ENCODE results near the gene UBXN1.

The UBXN1 gene, protein sequence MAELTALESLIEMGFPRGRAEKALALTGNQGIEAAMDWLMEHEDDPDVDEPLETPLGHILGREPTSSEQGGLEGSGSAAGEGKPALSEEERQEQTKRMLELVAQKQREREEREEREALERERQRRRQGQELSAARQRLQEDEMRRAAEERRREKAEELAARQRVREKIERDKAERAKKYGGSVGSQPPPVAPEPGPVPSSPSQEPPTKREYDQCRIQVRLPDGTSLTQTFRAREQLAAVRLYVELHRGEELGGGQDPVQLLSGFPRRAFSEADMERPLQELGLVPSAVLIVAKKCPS

DNA sequence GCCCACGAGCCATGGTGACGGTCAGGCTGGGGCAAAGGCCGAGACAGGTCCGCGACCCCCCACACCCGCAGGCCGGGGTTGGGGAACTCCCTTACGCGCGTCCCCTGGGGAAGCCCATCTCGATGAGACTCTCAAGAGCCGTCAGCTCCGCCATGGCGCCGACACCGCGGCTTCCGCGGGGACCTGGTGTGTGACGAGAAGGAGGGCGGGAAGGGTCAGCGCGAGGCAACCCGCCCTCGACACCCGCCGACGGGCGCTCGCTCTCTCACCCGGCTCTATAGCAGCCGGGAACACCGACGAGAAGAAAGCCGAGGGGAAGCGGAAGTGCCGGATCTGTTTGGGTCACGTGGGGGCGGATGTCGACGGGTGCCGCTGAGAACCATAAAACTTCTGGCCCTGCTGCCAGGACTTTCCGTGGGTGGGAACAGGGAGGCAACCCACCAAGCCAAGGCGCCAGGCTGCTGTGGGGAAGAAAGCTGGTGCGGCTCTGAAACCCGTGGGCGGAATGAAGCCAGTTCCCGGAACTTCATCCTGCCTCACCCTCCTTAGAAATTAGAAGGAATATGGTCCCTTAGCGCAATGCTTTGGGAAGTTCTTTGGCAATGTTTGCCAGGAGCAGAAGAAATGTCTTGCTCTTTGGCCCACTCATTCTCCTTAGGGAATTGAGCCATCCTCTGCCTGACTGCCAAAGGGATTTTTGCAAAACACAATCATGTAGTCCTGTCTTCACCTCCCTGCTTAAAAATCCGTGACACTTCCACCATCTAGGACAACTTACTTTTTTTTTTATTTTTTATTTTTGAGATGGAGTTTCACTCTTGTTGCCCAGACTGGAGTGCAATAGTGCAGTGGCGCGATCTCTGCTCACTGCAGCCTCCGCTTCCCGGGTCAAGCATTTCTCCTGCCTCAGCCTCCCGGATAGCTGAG lies at the start of gene UBXN1:
TSS of gene UBXN1 (minus strand) at position 304 of the 927 bp plus-strand sequence. CDS start at position 154, 150 bp downstream.
- no peak for FAIRE-seq

GRCh38 chr11:62728171-62728988 lies 49.5 kb upstream of the UBXN1 start, which contains the start of gene TTC9C:
Gene TTC9C, plus strand, starts transcription at chr11:62728486. Its CDS starts 363 bp downstream, at chr11:62728849.
- peak; percentile 76 for FAIRE-seq

GRCh38 chr11:62727872-62728170 lies 48.9 kb upstream of the UBXN1 start:
- FAIRE-seq: peak; percentile 97

DNA sequence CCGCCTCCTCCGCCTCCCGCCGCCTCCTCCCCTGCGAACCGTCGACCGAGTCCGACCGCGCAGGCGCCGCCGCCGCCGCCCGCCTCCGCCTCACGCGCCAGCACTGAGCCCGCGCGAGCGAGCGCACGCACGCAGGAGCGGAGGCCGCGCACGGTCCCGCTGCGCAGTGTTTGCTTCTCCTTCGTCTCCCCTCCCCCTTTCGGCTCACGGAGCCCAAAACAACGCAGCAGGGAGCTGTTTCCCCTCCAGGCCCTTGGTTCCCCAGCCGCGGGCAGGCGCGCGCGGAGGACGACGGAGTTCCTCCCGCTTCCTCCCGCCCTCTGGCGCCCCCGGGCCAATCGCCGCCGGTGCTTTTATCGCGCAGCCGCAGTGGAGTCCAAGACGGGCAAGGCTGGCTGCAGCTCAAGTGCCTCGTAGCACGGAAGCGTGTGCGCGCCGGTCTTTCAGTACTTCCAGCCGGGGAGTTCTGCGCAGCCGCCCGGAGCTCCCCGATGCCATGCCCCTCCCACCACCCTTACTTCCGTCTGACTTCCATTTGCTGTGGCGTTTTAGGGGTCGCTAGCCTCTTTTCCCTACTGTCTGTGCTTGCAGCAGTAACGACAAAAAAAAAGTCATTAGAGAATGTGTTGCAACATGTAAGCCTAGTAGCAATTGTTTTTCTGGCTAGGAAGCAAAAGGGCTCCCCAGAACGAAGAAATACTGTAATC lies 48.4 kb upstream of the UBXN1 start, which contains the start of gene HNRNPUL2:
TSS of gene HNRNPUL2 (minus strand) at position 293 of the 707 bp plus-strand sequence. CDS start 301 bp downstream, outside the sequence.
- no peak for FAIRE-seq

GRCh38 chr11:62726915-62727164 lies 48.0 kb upstream of the UBXN1 start:
- no peak for FAIRE-seq

DNA sequence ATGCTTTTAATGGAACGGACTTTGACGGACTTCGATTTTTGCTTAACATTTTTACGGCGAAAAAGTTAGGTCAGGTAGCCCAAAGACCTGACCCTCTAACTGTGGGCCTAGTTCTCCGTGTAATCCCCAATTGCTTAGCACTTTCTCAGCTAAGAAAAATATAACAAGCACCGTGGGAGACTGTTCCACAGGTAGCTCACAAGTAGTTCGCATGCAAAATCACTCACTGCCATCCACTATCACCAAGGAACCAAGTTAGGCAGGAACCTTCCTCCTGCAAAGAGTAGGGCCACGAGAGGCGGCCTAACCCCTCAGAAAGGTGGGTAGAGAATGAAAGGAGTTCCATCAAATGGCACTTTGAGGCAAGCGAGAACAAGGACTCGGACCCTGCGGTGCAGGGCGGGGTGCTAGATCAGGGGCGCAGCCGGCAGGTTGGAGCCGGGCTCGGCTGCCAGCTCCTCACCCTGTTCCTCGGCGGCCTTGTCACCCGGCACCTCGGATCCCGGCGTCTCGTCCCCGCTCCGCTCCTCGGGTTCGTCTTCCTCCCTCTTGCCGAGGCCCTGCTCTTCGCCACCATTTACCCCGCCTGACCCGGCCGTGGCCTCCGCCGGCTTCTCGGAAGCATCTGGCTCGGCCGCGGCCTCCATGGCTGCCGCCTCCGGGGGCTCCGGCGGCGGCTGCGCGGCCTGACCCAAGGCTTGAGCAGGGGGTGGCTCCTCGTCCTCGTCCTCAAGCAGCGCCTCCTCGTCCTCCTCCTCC lies 47.5 kb upstream of the UBXN1 start:
- FAIRE-seq: no peak

DNA sequence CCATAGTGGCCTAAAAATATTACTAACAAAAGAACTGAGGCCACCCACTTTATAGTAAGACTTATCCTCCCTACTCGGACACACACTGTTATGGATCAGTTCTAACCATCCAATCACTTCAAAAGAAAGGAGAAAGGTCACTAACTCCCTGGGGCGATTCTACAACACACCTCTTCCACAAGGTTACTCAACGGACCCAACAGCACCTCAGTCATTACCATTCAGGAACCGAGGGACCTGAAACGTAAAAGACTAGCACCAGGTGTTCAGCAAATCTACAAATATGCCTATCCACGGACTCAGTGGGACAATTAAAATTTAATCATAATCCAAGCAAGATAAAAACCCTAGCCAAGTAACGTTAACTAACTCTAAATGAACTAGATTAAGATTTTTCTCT lies 46.8 kb upstream of the UBXN1 start:
- FAIRE-seq: no peak

- FAIRE-seq: no peak
Measured at GRCh38 chr11:62724171-62724570, 45.3 kb upstream of the UBXN1 start.

DNA sequence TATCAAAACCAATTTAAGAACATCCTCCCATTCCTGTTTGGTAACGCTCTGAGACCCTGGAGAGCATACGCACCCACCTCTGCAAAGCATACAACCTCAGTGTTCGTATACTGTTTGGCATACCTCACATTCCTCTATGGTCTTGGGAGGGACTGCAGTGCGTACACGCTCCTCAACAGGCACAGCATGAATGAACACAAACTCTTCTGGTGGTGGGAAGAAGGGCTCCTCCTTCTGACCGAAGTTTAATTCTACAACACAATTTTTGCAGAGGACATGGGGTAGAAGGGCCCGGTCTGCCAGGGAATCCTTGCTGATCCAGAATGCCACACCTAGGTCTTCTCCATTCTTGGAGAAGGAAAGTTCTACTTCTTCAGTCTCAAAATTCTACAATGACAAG lies 43.1 kb upstream of the UBXN1 start:
- FAIRE-seq: peak; percentile 46

DNA sequence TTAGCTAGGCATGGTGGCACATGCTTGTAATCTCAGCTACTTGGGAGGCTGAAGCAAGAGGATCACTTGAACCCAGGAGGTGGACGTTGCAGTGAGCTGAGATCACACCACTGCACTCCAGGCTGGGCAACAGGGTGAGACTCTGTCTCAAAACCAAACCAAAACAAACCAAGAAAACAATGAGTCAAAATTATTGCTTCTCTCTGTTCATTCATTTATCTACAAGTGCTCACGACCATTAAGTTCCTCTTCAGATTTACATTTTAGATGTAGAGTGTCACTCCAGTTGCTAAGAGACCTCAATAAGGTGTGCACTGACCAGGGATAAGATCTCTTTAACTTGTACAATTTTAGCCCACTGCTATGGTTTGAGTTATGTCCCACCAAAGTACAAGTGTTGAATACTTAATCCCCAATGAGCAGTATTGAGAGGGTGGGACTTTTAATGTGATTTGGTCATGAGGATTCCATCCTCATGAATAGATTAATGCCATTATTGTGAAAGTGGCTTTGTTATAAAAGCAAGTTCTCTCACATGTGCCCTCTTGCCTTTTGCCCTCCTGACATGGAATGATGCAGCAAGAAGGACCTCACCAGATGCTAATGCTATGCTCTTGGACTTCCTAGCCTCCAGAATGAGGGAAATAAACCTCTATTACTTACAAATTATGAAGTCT lies 40.6 kb upstream of the UBXN1 start:
- FAIRE-seq: no peak

GRCh38 chr11:62716816-62717215 lies 37.9 kb upstream of the UBXN1 start:
- FAIRE-seq: no peak

DNA sequence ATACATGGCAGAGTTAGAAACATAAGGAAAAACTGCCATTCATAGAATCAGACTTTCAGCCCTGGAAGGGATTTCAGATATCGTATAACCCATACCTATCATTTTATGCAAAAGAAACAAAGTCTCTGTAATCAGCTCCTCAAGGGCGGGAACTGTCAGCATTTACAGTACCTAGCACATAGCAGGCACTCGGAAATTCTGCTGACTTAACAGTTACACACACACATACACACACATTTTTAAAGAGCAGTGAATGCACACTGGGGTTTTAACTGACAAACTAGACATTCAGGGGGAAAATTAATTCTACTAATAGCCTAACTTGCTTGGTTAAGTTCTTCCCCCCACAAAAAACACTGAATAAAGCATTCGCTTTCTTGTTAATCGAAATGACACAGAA lies 37.3 kb upstream of the UBXN1 start:
- no peak for FAIRE-seq

GRCh38 chr11:62715150-62716130 lies 36.6 kb upstream of the UBXN1 start:
- no peak for FAIRE-seq

- FAIRE-seq: no peak
Measured at GRCh38 chr11:62713343-62713742, 34.5 kb upstream of the UBXN1 start.

GRCh38 chr11:62712861-62713260 lies 34.0 kb upstream of the UBXN1 start:
- FAIRE-seq: no peak

- FAIRE-seq: no peak
Measured at GRCh38 chr11:62712276-62712812, 33.5 kb upstream of the UBXN1 start.

- no peak for FAIRE-seq
Measured at GRCh38 chr11:62710001-62710345, 31.1 kb upstream of the UBXN1 start.

- FAIRE-seq: peak; percentile 96
Measured at GRCh38 chr11:62709247-62710000, 30.6 kb upstream of the UBXN1 start.

GRCh38 chr11:62708793-62709192 lies 29.9 kb upstream of the UBXN1 start:
- FAIRE-seq: no peak

Measured in G401.6 (cell line).